ENCODE results near the gene LRTM2.

LRTM2 gene

GRCh38 chr12:1841586-1842182 is 21.3 kb downstream of the LRTM2 start:
- TF ChIP-seq CTCF (conservative IDR thresholded peaks at IDR 0.05; ENCODE audit: control insufficient read depth, insufficient read depth, low read depth, low read length), result no peak
- DNase-seq (ENCODE audit: low read depth), result no peak
- no peak overlapping the region for H3K4me3 ChIP-seq (ENCODE audit: control insufficient read depth, low read depth, low read length)

- no peak for TF ChIP-seq CTCF (conservative IDR thresholded peaks at IDR 0.05; ENCODE audit: control insufficient read depth, insufficient read depth, low read depth, low read length)
These were observed 22.0 kb downstream of the LRTM2 start for GRCh38 chr12:1842183-1842904.

DNA sequence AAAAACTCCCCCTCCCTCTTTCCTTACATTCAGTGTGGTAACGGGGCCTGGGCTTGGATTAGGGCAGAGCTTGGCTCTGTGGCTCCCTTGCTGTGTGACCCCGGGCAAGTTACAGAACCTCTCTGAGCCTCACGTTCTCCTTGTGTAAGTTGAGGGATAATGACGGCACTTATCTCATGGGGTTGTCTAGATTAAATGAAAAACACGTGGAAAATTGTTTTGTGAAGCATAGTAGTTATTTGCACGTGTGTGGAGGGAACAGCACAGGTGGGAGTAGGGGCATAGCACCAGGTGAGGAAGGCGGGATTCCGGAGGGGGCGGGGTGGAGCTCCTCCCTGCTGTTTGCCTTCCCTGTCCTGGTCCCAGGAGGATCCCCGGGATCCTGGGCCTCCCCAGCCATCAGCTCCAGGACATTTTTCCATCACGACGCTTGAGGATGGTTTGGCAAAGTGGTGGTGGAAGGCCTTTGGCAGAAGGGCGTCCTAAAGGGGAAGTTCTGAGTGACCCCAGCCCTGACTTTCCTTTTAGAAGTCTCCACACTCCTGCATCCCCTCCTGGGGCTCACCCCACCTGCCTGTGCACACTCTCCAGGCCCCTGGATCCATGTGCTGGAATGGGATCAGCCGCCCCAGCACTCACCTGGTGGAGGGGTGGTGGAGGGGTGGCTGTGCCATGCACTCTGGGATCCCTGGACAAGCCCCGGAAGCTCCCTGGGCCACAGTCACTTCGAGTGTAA is 22.7 kb downstream of the LRTM2 start:
- H3K4me3 ChIP-seq (ENCODE audit: control insufficient read depth, low read depth, low read length), result no peak overlapping the region
- no peak for DNase-seq (ENCODE audit: low read depth)
- no peak for TF ChIP-seq CTCF (conservative IDR thresholded peaks at IDR 0.05; ENCODE audit: control insufficient read depth, insufficient read depth, low read depth, low read length)

More at GRCh38 chr12:1842183-1842904, 22.0 kb downstream of the LRTM2 start:
- no peak for DNase-seq (ENCODE audit: low read depth)
- no peak overlapping the region for H3K4me3 ChIP-seq (ENCODE audit: control insufficient read depth, low read depth, low read length)

DNA sequence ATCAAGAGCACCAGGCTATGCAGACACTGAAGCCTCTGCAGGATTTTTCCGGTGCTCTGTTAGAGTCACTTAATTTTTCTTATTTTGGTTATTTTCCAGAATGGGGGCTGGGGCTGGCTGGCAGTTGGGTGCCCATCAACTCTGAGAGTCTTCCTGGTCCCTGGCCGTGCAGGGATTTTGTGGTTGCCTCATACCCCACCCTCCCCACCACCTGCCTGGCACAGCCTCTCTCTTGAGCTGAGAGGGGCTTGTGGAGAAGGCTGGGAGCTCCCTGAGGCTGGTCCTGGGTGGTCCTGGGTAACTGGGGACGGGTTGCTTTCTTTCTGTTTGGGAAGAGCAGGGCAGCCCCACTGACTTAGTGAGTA is 23.3 kb downstream of the LRTM2 start:
- no peak overlapping the region for H3K4me3 ChIP-seq (ENCODE audit: control insufficient read depth, low read depth, low read length)
- no peak for DNase-seq (ENCODE audit: low read depth)
- no peak for TF ChIP-seq CTCF (conservative IDR thresholded peaks at IDR 0.05; ENCODE audit: control insufficient read depth, insufficient read depth, low read depth, low read length)

GRCh38 chr12:1844223-1844622 is 23.9 kb downstream of the LRTM2 start:
- TF ChIP-seq CTCF (conservative IDR thresholded peaks at IDR 0.05; ENCODE audit: control insufficient read depth, insufficient read depth, low read depth, low read length), result no peak
- no peak overlapping the region for H3K4me3 ChIP-seq (ENCODE audit: control insufficient read depth, low read depth, low read length)
- no peak for DNase-seq (ENCODE audit: low read depth)

GRCh38 chr12:1844661-1845409 is 24.5 kb downstream of the LRTM2 start:
- no peak for DNase-seq (ENCODE audit: low read depth)
- no peak overlapping the region for H3K4me3 ChIP-seq (ENCODE audit: control insufficient read depth, low read depth, low read length)
- no peak for TF ChIP-seq CTCF (conservative IDR thresholded peaks at IDR 0.05; ENCODE audit: control insufficient read depth, insufficient read depth, low read depth, low read length)
